ENCODE measurements around the gene CLEC4A.
"Not testable (repeated sequence)": the region's sequence is repeated elsewhere in the genome, so short reads cannot be mapped to it uniquely, and the experiment has no call there.

CLEC4A gene

DNA sequence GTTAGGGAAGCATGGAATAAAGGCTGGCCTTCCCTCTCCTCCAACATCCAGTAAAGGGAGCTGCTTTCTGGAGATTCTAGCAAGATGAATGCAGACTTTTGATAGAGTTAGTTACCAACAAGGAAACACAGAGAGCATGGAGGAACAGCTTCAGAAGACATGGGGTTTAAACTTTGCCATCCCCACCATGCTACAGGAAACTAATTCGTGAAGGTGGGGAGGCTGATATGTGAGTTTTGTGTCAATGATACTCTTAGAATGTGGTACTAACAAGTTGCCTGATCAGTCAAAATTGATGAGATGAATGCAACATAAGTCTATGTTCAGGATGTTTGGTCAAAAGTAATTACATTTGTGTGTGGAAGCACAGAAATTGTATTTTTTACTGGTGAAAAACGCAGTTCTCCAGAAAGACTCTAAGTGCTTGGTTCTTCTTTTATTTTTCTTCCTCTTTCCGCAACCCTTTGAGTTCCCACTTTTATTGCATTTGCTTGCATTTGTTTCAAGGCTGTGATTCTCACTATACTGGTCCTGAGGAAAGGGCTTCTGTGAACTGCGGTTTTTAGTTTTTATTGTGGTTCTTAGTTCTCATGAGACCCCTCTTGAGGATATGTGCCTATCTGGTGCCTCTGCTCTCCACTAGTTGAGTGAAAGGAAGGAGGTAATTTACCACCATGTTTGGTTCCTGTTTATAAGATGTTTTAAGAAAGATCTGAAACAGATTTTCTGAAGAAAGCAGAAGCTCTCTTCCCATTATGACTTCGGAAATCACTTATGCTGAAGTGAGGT lies at the start of gene CLEC4A:
TSS of gene CLEC4A (plus strand) at position 494 of the 789 bp plus-strand sequence. CDS start at position 756, 262 bp downstream.
- no peak for DNase-seq

GRCh38 chr12:8075935-8076334 lies 47.5 kb upstream of the CLEC4A start:
- DNase-seq = no peak

DNA sequence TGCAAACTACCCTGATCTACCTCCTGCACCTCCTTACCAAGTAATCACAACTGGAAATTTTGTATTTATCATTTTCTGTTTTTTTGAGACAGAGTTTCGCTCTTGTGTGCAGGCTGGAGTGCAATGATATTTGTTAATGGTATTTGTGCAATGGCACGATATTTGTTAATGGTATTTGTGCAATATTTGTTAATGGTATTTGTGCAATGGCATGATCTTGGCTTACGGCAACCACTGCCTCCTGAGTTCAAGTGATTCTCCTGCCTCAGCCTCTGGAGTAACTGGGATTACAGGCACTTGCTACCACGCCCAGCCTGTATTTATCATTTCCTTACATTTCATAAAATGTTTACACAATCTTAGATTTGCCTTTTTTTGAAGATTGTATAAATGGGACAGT lies 47.1 kb upstream of the CLEC4A start:
- DNase-seq = no peak

DNA sequence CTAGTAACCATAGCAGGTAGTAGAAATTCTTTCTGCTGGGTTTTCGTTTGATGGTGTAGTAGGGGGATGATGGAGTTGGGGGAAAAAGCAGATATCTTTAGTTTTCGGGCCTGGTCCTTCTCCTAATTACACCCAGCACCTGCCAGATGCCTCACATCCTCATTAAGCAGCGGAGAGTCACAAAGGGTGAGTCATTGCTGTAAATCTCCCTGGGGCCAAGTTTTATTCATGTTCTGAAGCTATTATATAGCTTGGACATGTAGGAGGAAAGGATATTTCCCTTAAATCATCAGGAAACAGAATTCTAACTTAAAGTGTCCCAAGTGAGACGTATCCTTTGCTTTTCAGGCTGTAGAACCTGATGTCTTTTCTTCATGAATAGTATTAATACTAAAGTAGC lies 46.2 kb upstream of the CLEC4A start:
- DNase-seq = peak in 1 of 2 donors; percentile 4

GRCh38 chr12:8078398-8078797 lies 45.0 kb upstream of the CLEC4A start:
- DNase-seq = peak; percentile 71 to 83

DNA sequence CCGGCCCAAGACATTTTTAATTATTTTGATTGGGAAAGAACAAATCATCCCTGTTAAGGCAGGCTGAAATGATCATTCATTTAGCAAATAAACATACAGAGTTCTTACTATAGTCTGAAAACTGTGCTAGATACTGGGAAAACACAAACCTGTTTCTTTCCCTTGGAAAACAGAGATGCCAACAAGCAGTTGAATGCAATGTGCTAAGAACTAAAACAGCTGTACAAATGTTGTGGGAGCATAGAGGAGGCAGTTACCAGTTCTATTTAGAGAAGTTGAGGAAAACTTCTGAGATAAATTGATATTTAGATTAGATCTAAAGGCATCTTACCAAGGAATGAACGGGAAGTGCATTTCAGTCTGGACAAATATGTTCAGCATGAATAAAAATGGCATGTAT lies 44.5 kb upstream of the CLEC4A start:
- DNase-seq = no peak

- DNase-seq = peak in 1 of 2 donors; percentile 24
Observed at GRCh38 chr12:8080120-8080519, 43.3 kb upstream of the CLEC4A start.

- DNase-seq = peak; percentile 29 to 60
Observed at GRCh38 chr12:8081251-8081920, 42.0 kb upstream of the CLEC4A start.

DNA sequence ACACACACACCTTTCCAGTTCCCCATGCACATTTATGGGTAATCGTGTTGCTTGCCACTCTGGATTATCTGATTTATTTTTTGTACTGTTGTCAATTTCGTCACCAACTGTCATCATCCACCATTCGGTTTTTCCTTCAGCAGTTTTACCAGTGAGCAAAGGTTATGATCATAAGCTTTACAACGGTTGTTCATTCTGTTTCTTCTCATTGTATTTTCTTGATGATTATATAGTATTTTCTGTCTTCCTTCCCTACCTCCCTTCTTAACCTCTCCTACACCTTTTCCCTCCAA lies 40.7 kb upstream of the CLEC4A start:
- no peak for DNase-seq

GRCh38 chr12:8084351-8084750 lies 39.1 kb upstream of the CLEC4A start:
- not testable (repeated sequence) for DNase-seq

- DNase-seq = peak in 1 of 2 donors; percentile 44
Observed at GRCh38 chr12:8087666-8088065, 35.8 kb upstream of the CLEC4A start.

- DNase-seq = peak; percentile 32 to 68
Observed at GRCh38 chr12:8088574-8088973, 34.8 kb upstream of the CLEC4A start.

GRCh38 chr12:8089277-8089676 lies 34.1 kb upstream of the CLEC4A start:
- DNase-seq = not testable (repeated sequence)

DNA sequence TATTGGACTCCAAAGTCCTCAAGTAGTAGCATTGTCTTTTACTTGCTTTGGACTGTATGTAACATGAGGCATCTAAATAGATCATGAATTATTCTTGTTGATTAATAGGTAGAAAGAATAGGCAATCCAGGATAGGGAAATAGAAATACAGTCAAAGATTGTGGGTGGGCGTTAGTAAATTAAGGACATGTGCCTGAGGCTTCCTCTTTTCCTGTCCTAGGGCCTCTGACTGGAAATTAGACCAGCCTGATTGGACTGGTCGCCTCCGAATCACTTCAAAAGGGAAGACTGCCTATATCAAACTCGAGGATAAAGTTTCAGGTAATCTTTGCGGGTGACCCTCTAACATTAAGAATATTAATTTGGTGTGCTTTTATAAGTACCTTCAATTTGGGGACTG lies 33.7 kb upstream of the CLEC4A start:
- DNase-seq = no peak

DNA sequence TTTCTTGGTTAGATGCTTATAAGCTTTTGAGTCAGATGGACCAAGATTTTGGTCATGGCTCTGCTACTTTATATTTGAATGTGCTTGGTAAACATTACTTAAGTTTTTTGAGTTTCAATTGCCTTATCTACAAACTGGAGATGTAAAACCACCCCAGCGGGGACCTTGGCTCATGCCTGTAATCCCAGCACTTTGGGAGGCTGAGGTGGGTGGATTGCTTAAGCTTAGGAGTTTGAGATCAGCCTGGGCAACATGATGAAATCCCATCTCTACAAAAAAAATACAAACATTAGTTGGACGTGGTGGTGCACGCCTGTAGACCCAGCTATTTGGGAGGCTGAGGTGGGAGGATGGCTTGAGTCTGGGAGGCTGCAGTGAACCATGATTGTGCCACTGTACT lies 30.1 kb upstream of the CLEC4A start:
- no peak for DNase-seq

DNA sequence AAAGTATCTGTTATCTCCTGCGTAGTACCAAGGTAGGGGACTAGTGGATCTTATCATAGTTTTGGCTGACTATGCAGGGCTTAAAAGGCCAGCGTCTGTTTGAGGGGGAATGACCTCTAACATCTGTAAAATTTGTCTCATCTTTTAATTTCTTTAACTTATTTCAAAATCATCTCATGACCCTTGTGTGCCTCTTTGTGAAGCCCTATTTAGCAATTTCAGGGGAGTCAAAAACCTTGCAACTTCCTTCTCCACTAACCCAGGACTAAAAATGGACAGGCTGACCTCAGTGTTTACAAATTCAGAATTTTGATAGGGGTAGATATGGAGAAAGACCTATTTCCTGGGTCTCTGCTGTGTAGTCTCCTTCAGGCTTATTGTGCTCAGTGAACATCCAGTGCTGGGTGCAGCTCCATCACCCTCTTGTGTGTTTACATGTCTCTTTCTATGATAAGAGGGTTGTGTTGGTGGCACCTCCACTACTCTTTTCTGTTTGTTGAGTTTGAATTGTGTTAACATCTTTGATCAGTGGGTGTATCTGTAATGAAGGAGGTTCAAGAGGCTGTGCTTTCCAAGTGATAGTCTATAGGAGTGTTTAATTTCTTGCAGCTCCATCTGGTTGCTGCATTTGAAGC lies 27.0 kb upstream of the CLEC4A start:
- no peak for DNase-seq

DNA sequence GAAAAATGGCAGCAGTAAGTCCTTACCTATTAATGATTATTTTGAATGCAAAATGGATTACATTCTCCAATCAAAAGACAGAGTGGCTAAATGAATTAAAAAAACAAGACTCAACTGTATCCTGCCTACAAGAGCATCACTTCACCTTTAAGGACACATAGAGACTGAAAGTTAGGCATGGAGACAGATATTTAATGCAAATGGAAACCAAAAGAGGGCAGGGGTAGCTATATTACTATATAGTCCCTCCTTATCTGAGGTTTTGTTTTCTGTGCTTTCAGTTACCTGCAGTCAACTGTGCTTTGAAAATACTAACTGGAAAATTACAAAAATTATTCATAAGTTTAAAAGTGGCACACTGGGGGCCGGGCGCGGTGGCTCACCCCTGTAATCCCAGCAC lies 24.2 kb upstream of the CLEC4A start:
- DNase-seq = no peak

- DNase-seq = peak; percentile 73 to 82
Observed at GRCh38 chr12:8108808-8109398, 14.5 kb upstream of the CLEC4A start.

GRCh38 chr12:8113117-8113516 lies 10.3 kb upstream of the CLEC4A start:
- DNase-seq = not testable (repeated sequence)

DNA sequence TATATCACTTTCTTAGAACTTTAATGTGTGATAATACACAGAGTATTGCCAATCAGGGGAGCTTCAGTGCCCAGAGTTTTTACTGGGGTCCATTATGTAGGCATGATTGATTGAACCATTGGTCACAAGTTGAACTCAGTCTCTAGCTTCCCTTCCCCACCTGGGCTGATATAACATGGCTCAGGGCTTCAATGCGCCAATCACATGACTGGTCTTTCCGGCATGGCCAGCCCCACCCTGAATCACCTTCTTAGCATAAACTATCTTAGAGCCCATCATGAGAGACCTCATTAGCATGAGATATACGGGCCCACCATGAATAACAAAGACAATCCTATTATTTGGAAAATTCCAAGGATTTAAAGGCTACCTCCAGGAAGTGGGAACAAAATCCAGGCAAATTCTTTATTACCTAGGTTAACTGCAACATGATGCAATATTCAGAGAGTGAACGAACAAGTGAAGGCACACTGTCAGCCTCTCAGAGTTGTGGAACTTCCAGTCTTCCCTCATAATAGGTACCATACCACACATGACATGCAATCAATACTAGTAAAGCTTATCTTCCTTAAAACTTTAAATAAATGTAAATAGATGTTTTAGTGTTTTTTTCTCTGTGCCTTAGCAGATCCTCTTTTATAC lies 3.2 kb upstream of the CLEC4A start:
- no peak for DNase-seq

DNA sequence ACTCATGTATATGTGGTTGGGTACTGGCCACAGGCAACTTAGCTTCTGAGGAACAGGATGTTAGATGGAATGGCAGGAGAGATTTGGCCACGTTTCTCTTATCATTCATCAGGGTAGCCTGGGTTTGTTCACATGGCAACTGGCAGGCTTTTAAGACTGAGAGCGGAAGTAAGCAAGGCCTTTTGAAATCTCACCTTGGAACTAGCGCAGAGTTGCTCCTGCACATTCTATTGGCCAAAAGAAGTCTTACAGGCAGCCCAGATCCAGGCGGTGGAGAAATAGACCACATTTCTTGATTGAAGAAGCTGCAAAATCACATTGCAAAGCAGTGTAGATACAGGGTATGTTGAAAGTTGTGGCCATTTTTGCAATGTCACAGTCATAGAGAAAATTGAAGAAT lies 3.7 kb downstream of the CLEC4A start:
- DNase-seq = peak; percentile 6 to 21

- not testable (repeated sequence) for DNase-seq
Observed at GRCh38 chr12:8133636-8134397, 10.4 kb downstream of the CLEC4A start.
